CD4-positive, alpha-beta T cell treated with Interleukin-15 for 4 hours (primary cell): ENCODE data around the gene PAK4.
"Not testable (repeated sequence)": the region's sequence is repeated elsewhere in the genome, so short reads cannot be mapped to it uniquely, and the experiment has no call there.

ENCODE experiments used
- DNase-seq: peaks from one replicate; pipeline ENCODE4 v3.0.0-alpha.2; 2020; ENCODE audit warnings: low spot score

PAK4 gene

DNA sequence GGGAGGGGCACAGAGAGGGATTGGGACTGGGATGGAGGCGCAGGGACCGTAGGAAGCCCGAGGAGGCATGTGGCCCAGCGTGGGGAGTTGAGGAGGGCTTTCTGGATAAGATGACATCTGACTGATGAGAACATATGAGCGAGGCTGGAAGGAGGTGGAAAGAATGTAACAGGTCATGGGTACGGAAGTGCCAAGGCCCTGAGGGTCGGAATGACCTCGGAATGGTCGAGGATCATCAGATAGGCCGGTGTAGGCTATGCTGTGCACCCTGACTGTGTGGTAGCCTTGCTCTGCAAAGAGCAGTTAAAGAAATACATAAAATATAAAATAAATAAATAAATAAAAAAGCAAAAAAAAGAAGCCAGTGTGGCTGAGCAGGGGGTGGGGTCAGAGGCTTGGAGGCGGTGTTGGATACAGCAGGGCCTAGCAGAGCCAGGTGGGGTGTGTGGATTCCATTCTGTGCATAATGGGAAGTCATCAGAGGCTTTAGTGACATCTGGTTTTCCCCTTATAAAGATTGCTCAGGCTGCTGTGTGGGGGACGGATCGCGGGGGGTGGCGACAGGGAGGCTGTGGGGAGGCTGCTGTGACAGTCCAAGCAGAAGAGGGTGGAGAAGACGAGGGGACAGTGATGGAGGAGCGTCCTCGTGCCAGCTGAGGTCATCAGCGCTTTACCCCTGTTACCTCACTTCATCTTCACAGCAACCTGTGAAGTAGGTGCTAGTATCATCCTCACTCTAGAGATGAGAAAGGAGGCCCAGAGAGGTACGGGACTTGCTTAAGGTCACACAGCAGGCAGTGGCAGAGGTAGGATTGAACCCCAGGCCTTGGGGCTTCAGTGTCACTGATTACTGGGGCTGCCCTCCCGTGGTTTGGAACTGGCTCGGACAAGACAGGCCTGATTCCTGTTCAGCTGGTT, 5.0 kb downstream of the PAK4 start:
- no peak for DNase-seq

DNA sequence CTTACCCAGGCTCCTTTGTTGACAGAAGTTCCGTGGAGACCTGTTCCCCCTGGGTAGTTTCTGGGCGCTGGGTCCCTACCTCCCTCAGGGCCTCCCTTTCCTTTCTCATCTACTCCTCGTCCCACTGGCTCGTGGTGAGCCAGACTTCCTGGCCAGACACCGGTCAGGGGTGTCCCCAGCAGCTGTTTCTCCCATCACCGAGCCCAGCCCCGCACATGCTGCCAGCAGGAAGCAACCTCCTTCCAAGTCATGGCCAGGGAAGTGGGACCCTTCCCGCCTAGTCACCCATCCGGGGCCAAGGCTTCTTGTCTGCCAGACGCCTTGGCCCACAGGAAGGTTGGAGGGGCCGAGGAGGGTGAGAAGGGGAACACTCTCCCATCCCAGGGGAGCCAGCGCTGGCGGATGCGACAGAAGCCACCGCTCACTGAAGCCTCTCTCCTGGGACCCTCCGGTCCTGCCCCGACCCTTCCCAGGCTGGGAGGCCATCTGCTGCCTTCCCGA, 5.7 kb downstream of the PAK4 start:
- DNase-seq: no peak

DNA sequence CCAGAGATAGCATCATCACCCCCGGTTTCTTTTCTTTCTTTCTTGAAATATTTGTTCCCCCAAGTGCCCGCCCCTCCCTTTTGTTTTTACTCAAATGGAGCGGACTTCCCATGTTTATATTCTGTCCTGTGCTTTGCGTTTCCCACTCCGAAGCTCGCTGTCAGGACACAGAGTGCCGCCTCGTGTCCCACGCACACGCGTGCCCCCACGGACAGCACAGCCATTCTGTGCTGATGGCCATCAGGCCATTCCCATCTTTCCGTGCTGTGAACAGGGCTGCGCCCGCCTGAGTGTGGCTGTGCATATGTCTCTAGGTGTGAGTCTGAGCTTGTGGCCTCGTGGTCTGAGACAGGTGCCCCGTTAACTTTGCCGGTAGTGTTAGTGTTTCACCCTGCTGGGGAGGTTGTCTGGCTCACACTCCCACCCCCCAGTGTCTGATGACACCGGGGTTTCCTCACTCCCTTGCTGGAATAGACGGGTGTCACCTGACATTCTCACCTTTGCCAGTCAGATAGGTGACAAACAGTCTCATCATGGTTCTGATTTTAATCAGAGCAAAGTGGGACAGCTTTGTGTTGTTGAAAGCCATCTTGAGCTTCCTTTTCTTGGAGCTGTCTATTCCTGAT, 6.9 kb downstream of the PAK4 start:
- no peak for DNase-seq

DNA sequence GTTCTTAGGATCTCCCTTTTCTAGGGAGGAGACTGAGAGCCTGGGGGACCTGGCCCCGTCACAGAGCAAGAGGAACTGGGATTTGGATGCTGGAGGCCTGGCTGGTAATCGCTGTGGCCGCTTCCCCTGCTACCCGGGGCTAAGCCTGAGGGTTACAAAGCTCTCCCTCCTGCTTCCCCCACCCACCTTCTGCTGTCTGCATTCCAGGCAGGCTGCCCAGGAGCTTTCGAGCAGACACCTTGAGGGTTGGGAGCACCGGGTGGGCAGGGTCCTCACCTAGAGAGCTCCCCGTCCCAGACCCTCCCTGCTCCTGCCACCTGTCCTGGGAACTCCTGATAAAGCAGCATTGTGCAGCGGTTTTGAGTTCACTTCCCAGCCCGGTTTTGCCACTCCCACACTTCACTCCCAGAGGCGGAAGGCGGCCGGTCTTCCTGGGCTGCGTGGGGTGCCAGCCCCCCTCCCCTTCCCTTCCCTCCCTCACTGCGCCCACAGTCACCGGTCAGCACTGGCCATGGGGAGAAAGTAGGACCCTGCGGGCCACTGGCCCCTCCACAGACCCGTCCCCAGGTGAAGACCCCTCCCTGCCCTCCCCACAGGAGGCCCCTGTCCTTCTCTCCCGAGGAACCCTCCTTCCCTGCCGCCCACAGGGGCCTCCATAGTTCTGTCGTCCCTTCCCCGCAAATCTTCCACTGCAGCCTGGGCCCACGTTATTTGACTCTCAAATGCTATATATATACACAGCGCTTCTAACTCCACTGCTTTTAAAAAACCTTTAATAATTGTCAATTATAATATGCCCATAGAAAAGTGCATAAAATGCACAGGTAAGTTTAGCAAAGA, 8.1 kb downstream of the PAK4 start:
- no peak for DNase-seq

DNA sequence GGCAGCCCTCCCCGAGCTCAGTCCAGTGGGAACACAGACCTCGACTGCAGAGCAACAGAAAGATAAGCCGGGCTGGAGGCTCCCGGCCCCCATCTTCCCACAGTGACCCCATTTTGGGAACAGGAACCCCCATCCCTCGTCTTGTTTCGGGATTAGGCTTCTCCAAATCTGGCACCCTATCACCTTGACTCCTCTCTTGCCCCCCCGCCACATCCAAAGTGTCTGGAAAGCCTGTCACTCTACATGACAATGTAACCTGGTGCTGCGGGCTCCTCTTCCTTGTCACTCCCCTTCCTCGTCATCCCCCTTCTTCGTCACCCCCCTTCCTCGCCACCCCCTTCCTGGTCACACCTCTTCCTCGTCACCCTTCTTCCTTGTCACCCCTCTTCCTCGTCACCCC, 10.1 kb downstream of the PAK4 start:
- DNase-seq: no peak

DNA sequence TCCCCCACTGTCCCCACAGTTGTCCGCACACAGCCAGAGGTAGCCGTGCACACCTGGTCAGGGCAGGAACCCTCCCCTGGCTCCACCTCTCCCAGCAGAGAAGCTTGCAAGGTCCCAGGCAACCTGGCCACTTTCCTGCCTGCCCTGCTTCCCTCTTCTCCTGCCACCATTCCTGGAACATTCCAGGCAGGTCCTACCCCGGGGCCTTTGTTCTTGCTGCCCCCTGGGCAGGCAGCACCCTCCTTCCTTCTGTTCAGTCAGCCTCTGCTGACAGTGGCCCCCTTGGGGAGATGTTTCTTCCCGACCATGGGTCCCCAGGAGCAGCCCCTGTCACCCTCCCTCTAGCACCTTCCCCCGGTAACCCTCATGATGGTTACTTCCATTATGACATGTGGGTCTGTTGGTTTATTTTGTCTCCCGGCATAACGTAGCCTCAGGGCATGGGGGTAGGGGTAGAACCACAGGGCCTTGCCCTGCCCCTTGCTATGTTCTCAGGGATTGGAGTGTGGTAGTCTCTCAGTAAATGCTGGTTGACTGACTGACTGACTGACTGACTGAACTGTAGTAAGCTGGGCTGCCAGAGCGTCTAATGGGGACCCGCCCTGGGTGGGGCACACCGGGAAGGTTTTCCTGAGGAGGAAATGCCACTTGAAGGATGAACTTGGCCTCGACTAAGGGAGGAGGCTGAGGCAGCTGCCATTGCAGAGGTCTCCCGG, 10.8 kb downstream of the PAK4 start:
- no peak for DNase-seq

DNA sequence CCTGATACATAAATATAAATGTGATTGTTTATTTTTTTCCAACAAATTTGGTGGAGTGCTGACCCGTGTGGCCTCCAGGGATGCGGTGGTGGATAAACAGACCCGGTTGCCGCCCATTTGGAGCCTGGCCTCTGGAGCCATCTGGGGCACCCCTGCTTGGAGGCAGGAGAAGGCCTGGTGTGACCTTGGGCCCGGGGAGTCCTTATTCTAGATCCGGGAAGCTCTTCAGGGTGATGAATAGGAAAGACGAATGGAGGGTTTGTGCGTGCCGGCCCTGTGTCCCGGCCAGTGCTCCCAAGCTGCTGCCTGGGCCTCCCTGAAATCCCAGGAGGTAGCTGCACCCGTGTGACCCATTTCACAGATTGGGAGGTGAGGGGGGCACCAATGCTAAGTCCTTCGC, 11.5 kb downstream of the PAK4 start:
- DNase-seq: no peak

DNA sequence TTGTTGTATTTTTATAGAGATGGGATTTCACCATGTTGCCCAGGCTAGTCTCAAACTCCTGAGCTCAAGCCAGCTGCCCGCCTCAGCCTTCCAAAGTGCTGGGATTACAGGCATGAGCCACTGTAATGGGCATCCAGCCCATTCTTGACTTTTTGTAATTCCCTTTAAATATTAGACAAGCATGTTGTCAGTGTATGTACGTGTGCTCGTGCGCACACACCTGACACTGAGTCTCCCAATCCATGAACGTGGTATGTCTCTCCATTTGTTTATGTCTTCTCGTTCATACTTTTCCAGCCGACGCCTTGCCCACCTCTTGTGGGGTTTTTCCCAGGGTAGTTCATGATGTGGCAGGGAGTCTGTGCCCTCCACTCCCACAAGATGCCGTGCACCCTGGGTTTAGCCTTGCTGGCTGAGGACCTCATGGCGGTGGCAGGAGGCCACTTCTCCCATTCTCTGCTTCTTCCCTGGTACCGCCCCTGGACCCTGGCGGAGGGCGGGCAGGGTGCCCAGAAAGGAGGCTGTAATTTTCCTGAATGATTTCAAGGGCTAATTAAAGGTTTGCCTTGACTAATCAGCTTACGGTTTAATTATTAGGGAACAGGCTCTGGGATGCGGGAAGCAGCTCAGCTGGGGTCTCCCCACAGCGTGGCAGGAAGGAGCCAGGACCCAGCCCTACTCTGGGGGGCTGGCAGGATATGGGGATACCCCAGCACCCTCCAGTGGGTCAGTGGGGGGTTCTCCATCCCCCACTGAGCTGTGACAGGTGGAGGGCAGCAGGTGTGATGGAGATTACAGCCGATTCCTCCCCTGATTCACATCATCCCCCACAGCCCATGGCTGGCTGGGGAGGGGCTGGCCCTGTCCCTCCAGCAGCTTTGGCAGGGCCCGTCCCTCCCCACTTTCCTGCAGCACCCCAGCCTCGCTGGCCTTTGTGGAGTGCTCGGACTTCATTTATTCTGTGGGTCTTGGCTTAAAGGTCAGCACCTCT, 12.9 kb downstream of the PAK4 start:
- DNase-seq: no peak

DNA sequence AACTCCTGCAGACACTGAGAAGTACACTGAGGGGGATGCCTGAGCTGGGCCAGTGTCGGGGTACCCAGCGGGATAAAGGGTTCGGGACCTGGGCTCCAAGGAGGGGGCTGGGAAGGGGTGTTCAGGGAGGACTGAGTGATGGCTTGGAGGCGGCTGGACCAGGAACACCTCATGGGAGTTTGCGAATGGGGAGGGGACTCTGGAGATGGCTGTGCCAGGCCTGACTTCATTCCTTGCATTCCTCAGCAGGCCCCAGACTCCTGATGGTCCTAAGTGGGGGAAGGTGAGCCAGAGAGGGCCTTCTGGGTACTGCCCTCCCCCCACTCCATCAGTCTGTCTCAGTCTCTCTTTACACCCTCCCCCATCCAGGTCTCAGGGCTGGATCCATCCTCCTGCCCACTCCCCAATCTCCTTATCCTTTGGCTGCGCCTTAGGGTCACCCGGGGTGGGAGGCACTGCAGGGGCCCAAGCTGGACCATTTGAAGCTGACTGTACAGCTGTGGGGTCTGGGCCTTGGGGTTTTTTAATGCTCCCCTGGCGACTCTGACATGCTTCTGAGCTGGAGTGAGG, 13.8 kb downstream of the PAK4 start:
- no peak for DNase-seq

DNA sequence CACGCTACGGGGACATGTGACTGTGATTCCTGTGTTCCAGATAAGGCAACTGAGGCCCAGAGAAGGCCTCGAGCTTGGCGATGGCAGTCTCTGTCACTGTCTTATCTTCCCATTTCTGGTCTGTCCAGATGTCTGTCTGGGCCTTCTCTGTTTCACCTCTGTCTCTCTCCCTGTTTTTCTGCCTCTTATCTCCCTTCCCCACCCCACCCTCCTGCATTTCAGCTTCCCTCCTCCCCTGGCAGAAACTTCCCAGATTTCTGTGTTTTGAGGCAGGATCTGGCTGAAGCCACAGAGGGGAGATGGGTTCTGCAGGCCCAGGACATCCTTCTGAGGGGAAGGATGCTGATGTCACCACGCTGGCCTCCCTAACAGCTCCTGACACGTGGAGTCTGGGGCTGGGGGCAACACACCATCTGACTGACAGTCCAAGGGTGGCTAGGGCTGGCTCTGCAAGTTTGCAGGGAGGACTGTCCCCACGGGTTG, 14.4 kb downstream of the PAK4 start:
- DNase-seq: no peak

DNA sequence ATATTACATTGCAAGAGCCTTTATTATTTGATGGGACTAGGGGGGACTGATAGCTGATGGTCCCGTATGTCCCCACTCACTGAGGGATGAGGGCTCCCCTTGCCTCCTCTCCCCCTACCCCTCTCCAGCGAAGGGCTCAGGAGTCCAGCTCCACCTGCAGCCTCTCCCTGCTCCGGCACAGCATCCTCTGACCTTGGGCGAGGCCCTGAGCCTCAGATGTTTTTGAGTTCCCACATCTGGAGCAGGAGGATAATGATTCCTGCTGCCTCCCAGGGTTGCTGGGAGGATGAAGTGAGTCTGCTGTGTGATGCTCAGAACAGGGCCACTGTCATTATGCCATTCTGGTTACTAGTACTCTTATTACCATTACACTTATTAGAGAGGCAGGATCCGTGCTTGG, 15.0 kb downstream of the PAK4 start:
- no peak for DNase-seq

DNA sequence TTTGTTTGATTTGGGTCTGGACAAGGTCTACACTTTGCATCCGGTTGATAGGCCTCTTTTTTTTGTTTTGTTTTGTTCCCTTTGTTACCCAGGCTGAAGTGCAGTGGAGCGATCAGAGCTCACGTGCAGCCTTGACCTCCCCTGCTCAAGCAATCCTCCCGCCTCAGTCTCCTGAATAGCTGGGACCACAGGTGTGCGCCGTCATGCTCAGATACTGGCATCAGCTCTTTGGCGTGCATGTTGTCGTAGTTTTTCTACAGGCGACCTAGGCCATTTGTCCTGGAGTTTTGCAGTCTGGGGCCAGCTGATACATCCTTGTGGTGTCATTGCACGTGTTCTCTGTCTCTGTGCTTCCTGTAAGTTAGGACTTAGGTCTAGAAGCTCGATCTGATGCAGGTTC, 16.3 kb downstream of the PAK4 start:
- DNase-seq: no peak

DNA sequence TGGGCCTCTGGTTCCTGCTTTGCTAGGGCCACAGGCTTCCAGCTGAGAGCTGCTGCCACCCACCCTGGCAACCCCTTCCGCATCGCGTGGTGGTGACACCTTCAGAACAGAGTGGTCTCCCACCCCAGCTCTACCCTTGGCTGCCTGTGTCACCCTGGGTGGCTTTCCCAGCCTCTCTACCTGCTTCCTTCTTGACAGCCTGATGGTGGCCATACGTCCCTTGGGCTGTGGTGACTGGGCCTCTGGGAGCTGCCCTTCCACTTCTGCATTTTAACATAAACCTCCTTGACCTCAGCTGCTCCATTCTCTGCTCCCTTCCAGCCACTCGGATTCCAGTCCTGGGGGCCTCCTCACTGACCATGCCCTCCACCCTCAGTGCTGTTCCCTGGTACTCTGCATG, 17.0 kb downstream of the PAK4 start:
- DNase-seq: no peak

DNA sequence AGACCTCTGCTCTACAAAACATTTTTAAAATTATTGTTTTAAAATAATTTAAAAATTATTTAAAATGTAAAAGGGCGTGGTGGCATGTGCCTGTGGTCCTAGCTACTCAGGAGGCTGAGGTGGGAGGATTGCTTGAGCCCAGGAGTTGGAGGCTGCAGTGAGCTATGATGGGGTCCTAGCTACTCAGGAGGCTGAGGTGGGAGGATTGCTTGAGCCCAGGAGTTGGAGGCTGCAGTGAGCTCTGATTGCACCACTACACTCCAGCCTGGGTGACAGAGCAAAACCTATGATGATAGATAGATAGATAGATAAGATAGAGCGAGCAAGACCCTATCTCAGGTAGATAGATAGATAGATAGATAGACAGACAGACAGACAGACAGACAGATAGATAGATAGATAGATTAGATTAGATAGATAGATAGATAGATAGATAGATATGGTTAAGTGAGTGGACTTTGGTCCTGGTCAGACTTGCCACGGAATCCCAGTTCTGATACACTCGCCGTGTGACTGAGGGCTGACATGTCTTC, 18.2 kb downstream of the PAK4 start:
- DNase-seq: not testable (repeated sequence)

DNA sequence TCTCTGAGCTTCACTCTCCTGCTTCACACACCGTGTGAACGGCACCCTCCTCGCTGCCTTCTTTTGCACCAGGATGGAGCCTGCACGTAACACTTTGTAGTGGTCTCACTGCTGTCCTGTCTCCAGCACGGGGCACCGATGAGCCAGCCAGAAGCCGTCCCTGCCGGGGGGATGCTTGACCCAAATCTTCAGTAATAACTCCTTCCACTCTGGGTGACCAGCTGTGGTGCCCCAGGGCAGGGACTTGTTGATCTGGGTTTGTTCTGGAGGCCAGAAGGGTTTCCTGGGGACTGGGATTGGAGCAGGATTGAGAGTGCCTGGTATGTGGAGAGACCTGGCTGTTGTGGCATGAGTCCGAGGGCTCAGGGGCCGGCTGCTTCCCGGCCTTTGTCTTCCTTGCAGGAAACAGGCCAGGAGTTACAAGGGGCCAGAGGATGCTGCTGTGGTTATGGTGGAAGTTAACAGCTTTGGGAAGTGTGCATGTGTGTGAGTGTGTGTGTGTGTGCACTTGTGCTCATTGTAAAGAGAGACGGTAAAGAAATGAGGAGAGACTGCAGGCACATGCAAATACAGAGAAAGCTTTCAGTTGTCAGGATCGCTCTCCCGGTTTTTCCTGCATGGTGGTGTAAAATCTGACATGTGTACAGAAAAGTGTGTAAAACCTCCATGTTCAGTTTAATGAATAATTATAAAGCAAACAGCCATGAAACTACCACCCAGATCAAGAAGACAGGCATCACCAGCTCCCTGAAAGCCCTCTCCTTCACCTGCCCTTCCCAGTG, 18.9 kb downstream of the PAK4 start:
- DNase-seq: no peak

DNA sequence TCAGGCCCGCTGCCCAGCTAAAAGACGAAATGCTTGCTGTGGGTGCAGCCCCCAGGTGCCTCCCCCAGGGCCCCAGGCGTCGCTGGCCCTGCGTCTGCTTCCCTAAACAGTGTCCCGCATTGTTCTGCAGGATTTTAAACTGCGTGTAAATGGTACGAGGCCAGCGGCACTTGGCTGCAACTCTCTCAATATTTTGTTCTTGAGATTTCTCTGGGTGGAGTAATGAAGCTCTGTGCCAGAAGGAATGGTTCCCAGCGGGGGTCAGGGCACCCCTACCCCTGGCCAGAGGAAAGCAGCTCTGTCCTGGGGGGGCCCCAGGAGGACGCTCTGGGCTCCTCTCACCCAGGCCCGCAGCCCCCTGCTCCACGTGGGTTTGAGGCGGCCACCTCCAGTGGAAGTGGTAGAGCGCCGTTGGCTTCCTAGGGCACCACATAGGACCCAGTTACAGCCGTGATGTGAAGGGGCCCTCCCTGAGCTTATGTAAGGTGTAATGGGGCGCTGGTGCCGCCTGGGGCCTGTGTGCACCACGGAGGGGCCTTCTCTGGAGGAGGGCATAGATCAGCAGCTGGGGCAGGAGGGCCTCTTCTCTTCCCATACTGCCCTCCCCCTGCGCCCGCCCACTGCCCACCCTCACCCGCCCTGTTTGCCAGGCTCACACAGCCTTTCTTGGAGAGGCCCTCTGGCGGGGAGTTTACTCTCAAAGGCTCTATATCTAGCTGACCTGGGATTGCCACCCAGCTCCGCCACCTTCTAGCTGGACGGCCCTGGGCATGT, 19.8 kb downstream of the PAK4 start:
- DNase-seq: no peak

DNA sequence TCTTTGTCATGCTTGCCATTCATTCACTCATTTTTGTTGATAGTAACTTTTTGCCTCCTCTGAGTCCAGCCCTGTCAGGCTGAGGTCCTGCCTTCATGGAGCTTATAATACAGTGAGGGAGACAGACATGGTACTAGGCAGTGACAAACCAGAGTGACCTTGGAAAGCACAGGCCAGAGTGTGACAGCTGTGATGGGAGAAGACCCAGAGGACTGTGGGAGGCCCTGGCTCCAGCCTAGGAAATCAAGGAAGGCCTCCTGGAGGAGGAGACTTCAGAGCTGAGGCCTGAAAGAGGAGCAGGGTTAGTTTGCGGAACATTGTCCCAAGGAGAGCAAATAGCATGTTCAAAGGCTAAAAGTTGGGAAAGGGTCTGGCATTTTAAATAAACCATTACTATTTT, 20.5 kb downstream of the PAK4 start:
- DNase-seq: no peak
